HEK293 (cell line): ENCODE data around the gene SAPCD1.

Source experiments
- CTCF ChIA-PET: fragments of 350-600 bp; formaldehyde crosslinking; extraction: SDS; loops from one replicate; lab custom pipeline; 2021; ENCODE audit warnings: antibody characterized with exemption; lab: Yijun Ruan, JAX
- POLR2A ChIA-PET: fragments of 300-600 bp; formaldehyde crosslinking; extraction: SDS; loops from one replicate; lab custom pipeline; 2020; ENCODE audit warnings: antibody characterized with exemption, inconsistent platforms; lab: Yijun Ruan, JAX
- H3K27ac ChIP-seq: fragments of 200-500 bp; sonication (Bioruptor generic); 2 replicates; pipeline ENCODE4 v1.5.1; 2014; ENCODE audit warnings: low read depth, low read length, control low read depth, inconsistent platforms; ENCODE audit errors: extremely low read depth
- H3K36me3 ChIP-seq, 2 experiments: fragments of 200-500 bp in 1 of 2; sonication (Bioruptor generic) in 1 of 2; 1 replicate in 1 of 2; 2 replicates in 1 of 2; pipeline ENCODE4 v1.5.1; 2014 to 2017; ENCODE audit warnings: inconsistent platforms in 2 of 2, low read length in 2 of 2; ENCODE audit not compliant: control insufficient read depth in 2 of 2, insufficient read depth in 1 of 2
- H3K4me1 ChIP-seq: fragments of 200-500 bp; sonication (Bioruptor generic); 2 replicates; pipeline ENCODE4 v1.5.1; 2014; ENCODE audit warnings: mild to moderate bottlenecking, low read length, inconsistent platforms; ENCODE audit not compliant: control insufficient read depth, insufficient read depth
- H3K4me3 ChIP-seq: 2 replicates; pipeline ENCODE4 v1.5.1; 2011; ENCODE audit warnings: low read depth, mild to moderate bottlenecking, control low read depth, low read length, moderate library complexity
- H3K9me3 ChIP-seq: fragments of 200-500 bp; sonication (Bioruptor generic); 2 replicates; pipeline ENCODE4 v1.5.1; 2014; ENCODE audit warnings: low read depth, low read length, inconsistent platforms; ENCODE audit not compliant: control insufficient read depth, insufficient read depth
- KLF16 ChIP-seq: fragments of 450-650 bp; formaldehyde crosslinking; IDR thresholded peaks from 2 replicates; pipeline ENCODE4 v1.5.1; 2017; ENCODE audit warnings: missing biosample characterization, missing genetic modification characterization
- SETDB1 ChIP-seq: IDR thresholded peaks from one replicate; pipeline ENCODE4 v1.6.1; 2017; ENCODE audit warnings: mild to moderate bottlenecking, low read length, moderate library complexity, mixed read lengths; ENCODE audit not compliant: insufficient read length
- ZFHX2 ChIP-seq: fragments of 450-650 bp; formaldehyde crosslinking; conservative IDR thresholded peaks from 2 replicates; pipeline ENCODE4 v1.5.1; 2016; ENCODE audit warnings: missing biosample characterization, missing genetic modification characterization
- ZNF211 ChIP-seq: fragments of 450-650 bp; formaldehyde crosslinking; IDR thresholded peaks from 2 replicates; pipeline ENCODE4 v1.5.1; 2016; ENCODE audit warnings: low read depth, missing biosample characterization, missing genetic modification characterization
- ZNF221 ChIP-seq: fragments of 450-650 bp; formaldehyde crosslinking; IDR thresholded peaks from 2 replicates; pipeline ENCODE4 v1.5.1; 2017; ENCODE audit warnings: missing biosample characterization, missing genetic modification characterization, borderline replicate concordance
- ZNF23 ChIP-seq: fragments of 450-650 bp; formaldehyde crosslinking; IDR thresholded peaks from 2 replicates; pipeline ENCODE4 v1.5.1; 2016; ENCODE audit warnings: missing biosample characterization, missing genetic modification characterization, borderline replicate concordance
- ZNF510 ChIP-seq: fragments of 450-650 bp; formaldehyde crosslinking; IDR thresholded peaks from 2 replicates; pipeline ENCODE4 v1.5.1; 2018; ENCODE audit warnings: mild to moderate bottlenecking, missing genetic modification characterization, missing biosample characterization; ENCODE audit not compliant: insufficient replicate concordance
- ZNF596 ChIP-seq: fragments of 450-650 bp; IDR thresholded peaks from 2 replicates; pipeline ENCODE4 v1.5.0; 2018; ENCODE audit warnings: missing biosample characterization, mild to moderate bottlenecking, missing genetic modification characterization, moderate library complexity
- ZNF623 ChIP-seq: fragments of 450-650 bp; formaldehyde crosslinking; IDR thresholded peaks from 2 replicates; pipeline ENCODE4 v1.5.1; 2016; ENCODE audit warnings: missing biosample characterization, missing genetic modification characterization
- ZNF830 ChIP-seq: fragments of 450-650 bp; IDR thresholded peaks from 2 replicates; pipeline ENCODE4 v1.5.0; 2018; ENCODE audit warnings: missing biosample characterization, missing genetic modification characterization, low read depth, mild to moderate bottlenecking, moderate library complexity
- TF ChIP-seq, protein P1 (sequence below): fragments of 450-650 bp; formaldehyde crosslinking; IDR thresholded peaks from 2 replicates; pipeline ENCODE4 v1.5.1; 2016; ENCODE audit warnings: missing biosample characterization, missing genetic modification characterization
- TF ChIP-seq, protein P2 (sequence below): fragments of 450-650 bp; formaldehyde crosslinking; IDR thresholded peaks from 2 replicates; pipeline ENCODE4 v1.5.1; 2017; ENCODE audit warnings: missing biosample characterization, missing genetic modification characterization
- TF ChIP-seq, protein P3 (sequence below): fragments of 450-650 bp; formaldehyde crosslinking; IDR thresholded peaks from 2 replicates; pipeline ENCODE4 v1.5.1; 2016; ENCODE audit warnings: missing biosample characterization, missing genetic modification characterization
- TF ChIP-seq, protein P4 (sequence below): fragments of 450-650 bp; formaldehyde crosslinking; IDR thresholded peaks from 2 replicates; pipeline ENCODE4 v1.5.0; 2017; ENCODE audit warnings: missing biosample characterization, missing genetic modification characterization, borderline replicate concordance
- TF ChIP-seq, protein P5 (sequence below): fragments of 450-650 bp; formaldehyde crosslinking; IDR thresholded peaks from 2 replicates; pipeline ENCODE4 v1.5.1; 2017; ENCODE audit warnings: missing biosample characterization, missing genetic modification characterization

SAPCD1 gene

DNA sequence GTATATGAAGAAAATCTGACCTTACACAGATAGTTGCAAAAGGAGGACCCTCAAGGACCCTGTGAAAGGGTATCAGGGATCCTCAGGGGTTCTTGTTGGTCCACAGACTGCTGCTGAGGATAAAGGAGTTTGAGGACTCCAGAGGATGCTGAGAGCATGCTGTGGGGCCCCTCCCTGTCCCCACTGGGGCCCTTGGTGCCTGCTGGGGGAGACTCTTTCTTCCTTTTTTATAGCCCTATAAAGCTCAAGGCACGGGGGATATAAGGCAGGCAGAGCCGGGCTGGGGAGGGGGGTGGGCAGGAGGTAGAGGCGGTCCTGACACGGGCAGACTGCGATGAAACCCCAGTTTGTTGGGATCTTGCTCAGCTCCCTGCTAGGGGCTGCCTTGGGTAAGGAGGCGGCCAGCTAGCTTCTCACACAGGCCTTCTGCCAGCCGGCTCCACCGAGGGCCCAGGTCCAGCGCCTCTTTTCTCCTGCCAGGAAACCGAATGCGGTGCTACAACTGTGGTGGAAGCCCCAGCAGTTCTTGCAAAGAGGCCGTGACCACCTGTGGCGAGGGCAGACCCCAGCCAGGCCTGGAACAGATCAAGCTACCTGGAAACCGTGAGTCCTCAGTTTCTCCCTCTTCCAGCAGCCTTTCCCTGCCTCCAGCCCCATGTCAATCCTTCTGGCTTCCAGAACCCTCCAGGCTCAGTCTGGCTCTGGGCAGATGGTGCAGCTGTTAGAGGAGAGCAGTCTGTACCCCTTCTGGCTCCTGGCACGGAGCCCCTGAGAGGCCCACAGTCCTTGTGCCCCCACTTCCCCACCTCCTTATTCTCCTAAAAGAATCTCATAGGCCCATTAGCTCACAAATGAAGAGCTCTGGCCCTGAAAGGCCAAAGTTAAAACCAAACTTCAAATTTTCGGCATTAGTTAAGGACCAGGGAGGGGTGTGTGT, 47.2 kb upstream of the SAPCD1 start, which contains the start of gene LY6G6D (continued):
- no peak for TF ChIP-seq ZNF623 (tag by site-specific recombination)
- TF ChIP-seq KLF16: no peak
- TF ChIP-seq, protein P1, sequence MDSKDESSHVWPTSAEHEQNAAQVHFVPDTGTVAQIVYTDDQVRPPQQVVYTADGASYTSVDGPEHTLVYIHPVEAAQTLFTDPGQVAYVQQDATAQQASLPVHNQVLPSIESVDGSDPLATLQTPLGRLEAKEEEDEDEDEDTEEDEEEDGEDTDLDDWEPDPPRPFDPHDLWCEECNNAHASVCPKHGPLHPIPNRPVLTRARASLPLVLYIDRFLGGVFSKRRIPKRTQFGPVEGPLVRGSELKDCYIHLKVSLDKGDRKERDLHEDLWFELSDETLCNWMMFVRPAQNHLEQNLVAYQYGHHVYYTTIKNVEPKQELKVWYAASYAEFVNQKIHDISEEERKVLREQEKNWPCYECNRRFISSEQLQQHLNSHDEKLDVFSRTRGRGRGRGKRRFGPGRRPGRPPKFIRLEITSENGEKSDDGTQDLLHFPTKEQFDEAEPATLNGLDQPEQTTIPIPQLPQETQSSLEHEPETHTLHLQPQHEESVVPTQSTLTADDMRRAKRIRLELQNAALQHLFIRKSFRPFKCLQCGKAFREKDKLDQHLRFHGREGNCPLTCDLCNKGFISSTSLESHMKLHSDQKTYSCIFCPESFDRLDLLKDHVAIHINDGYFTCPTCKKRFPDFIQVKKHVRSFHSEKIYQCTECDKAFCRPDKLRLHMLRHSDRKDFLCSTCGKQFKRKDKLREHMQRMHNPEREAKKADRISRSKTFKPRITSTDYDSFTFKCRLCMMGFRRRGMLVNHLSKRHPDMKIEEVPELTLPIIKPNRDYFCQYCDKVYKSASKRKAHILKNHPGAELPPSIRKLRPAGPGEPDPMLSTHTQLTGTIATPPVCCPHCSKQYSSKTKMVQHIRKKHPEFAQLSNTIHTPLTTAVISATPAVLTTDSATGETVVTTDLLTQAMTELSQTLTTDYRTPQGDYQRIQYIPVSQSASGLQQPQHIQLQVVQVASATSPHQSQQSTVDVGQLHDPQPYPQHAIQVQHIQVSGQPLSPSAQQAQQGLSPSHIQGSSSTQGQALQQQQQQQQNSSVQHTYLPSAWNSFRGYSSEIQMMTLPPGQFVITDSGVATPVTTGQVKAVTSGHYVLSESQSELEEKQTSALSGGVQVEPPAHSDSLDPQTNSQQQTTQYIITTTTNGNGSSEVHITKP (tag by site-specific recombination): no peak
- TF ChIP-seq ZNF596: no peak
- TF ChIP-seq, protein P2, sequence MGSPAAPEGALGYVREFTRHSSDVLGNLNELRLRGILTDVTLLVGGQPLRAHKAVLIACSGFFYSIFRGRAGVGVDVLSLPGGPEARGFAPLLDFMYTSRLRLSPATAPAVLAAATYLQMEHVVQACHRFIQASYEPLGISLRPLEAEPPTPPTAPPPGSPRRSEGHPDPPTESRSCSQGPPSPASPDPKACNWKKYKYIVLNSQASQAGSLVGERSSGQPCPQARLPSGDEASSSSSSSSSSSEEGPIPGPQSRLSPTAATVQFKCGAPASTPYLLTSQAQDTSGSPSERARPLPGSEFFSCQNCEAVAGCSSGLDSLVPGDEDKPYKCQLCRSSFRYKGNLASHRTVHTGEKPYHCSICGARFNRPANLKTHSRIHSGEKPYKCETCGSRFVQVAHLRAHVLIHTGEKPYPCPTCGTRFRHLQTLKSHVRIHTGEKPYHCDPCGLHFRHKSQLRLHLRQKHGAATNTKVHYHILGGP (tag by site-specific recombination): no peak
- TF ChIP-seq ZNF830: no peak
- no peak for TF ChIP-seq ZNF510 (tag by site-specific recombination)
- TF ChIP-seq, protein P3, sequence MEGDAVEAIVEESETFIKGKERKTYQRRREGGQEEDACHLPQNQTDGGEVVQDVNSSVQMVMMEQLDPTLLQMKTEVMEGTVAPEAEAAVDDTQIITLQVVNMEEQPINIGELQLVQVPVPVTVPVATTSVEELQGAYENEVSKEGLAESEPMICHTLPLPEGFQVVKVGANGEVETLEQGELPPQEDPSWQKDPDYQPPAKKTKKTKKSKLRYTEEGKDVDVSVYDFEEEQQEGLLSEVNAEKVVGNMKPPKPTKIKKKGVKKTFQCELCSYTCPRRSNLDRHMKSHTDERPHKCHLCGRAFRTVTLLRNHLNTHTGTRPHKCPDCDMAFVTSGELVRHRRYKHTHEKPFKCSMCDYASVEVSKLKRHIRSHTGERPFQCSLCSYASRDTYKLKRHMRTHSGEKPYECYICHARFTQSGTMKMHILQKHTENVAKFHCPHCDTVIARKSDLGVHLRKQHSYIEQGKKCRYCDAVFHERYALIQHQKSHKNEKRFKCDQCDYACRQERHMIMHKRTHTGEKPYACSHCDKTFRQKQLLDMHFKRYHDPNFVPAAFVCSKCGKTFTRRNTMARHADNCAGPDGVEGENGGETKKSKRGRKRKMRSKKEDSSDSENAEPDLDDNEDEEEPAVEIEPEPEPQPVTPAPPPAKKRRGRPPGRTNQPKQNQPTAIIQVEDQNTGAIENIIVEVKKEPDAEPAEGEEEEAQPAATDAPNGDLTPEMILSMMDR (tag by site-specific recombination): no peak

DNA sequence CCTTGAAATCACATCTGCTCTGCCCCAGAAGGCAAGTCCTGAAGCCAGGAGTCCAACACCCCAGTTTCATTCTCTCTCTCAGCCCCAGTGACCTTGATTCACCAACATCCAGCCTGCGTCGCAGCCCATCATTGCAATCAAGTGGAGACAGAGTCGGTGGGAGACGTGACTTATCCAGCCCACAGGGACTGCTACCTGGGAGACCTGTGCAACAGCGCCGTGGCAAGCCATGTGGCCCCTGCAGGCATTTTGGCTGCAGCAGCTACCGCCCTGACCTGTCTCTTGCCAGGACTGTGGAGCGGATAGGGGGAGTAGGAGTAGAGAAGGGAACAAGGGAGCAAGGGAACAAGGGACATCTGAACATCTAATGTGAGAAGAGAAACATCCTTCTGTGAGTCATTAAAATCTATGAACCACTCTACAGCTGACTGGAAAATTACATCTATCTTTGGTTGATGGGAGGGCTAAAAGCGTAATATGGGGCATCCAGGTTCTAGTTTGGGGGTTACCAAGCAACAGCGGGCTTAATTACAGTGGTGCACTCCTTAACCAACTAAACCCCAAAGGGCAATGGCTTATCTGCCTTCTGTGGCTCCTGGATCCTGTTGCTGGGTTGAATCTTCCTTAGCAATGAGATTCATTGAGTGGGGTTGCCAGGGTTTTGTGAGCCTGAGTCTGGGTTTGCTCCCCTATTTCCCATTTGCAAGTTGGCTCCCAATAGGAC, 44.8 kb upstream of the SAPCD1 start:
- ChIA-PET POLR2A (no interaction called here), CTCF (interaction anchor here (0.7 kb wide), 1 partner anchor 23 kb away, joined by 3 read pairs; no protein-coding TSS in a partner anchor)

DNA sequence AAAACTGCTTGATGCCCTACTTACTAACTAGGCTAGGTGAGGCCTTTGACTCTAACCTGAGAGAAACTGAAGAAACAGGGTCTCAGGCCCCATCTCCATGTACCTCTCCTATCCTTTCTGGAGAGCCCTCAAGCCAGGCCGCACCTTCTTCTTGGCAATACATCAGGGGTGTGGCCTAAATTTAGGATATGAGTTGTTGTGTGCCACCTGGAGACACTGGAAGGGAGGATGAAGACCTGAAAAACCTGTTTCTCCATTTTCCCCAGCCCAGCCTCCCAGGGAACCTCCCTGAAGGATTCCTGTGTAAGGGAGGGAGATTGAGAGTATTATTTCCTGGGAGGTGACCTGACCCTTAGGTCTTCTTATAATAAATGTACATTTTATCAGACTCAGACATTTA, 44.2 kb upstream of the SAPCD1 start:
- CTCF ChIA-PET: no interaction called here
- Histone ChIP-seq H3K36me3 (no peaks in the 10 kb centered on the region), H3K4me3 (no peak overlapping the region), H3K9me3 (no peaks in the 10 kb centered on the region), H3K27ac (no peak overlapping the region), H3K4me1 (peaks cover 4% of the 10 kb centered on the region)
- POLR2A ChIA-PET: no interaction called here
- TF ChIP-seq, protein P4, sequence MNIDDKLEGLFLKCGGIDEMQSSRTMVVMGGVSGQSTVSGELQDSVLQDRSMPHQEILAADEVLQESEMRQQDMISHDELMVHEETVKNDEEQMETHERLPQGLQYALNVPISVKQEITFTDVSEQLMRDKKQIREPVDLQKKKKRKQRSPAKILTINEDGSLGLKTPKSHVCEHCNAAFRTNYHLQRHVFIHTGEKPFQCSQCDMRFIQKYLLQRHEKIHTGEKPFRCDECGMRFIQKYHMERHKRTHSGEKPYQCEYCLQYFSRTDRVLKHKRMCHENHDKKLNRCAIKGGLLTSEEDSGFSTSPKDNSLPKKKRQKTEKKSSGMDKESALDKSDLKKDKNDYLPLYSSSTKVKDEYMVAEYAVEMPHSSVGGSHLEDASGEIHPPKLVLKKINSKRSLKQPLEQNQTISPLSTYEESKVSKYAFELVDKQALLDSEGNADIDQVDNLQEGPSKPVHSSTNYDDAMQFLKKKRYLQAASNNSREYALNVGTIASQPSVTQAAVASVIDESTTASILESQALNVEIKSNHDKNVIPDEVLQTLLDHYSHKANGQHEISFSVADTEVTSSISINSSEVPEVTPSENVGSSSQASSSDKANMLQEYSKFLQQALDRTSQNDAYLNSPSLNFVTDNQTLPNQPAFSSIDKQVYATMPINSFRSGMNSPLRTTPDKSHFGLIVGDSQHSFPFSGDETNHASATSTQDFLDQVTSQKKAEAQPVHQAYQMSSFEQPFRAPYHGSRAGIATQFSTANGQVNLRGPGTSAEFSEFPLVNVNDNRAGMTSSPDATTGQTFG (tag by site-specific recombination): no peak
- TF ChIP-seq ZFHX2 (tag by site-specific recombination) (no peak), ZNF23 (tag by site-specific recombination) (no peak), ZNF211 (no peak), ZNF623 (tag by site-specific recombination) (no peak), SETDB1 (no peak)
- TF ChIP-seq, protein P5, sequence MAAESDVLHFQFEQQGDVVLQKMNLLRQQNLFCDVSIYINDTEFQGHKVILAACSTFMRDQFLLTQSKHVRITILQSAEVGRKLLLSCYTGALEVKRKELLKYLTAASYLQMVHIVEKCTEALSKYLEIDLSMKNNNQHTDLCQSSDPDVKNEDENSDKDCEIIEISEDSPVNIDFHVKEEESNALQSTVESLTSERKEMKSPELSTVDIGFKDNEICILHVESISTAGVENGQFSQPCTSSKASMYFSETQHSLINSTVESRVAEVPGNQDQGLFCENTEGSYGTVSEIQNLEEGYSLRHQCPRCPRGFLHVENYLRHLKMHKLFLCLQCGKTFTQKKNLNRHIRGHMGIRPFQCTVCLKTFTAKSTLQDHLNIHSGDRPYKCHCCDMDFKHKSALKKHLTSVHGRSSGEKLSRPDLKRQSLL (tag by site-specific recombination): no peak

More for the DNA sequence above, 44.8 kb upstream of the SAPCD1 start:
- peaks cover 4% of the 10 kb centered on the region for H3K4me1 ChIP-seq
- no peak overlapping the region for H3K27ac ChIP-seq
- H3K36me3 ChIP-seq: no peaks in the 10 kb centered on the region
- no peaks in the 10 kb centered on the region for H3K9me3 ChIP-seq
- no peak for TF ChIP-seq ZNF221 (tag by site-specific recombination)
- TF ChIP-seq, protein P3 (tag by site-specific recombination): 0 out of 2 replicates have a peak, but pooled peaks have one; percentile 30
- H3K4me3 ChIP-seq: no peak overlapping the region
